Nephron progenitor cell (in vitro differentiated cells): Measurements from ENCODE around the gene TK2.

Experiments used
- DNase-seq: peaks from one replicate; pipeline ENCODE4 v3.0.0; 2021
- H3K27ac Mint-ChIP-seq: 2 replicates; pipeline ENCODE4 v1.8.0; 2021; ENCODE audit warnings: mild to moderate bottlenecking, moderate library complexity, mixed read lengths
- H3K27me3 Mint-ChIP-seq: 2 replicates; pipeline ENCODE4 v1.8.0; 2021; ENCODE audit warnings: mild to moderate bottlenecking, low read depth, mixed read lengths; ENCODE audit not compliant: poor library complexity
- H3K36me3 Mint-ChIP-seq: 2 replicates; pipeline ENCODE4 v1.8.0; 2021; ENCODE audit warnings: low read depth, mixed read lengths
- H3K4me1 Mint-ChIP-seq: 2 replicates; pipeline ENCODE4 v1.8.0; 2021; ENCODE audit warnings: mixed read lengths
- H3K4me3 Mint-ChIP-seq: 2 replicates; pipeline ENCODE4 v1.8.0; 2021; ENCODE audit warnings: mild to moderate bottlenecking, moderate library complexity, mixed read lengths
- H3K9me3 Mint-ChIP-seq: 2 replicates; pipeline ENCODE4 v1.8.0; 2021; ENCODE audit warnings: mild to moderate bottlenecking, moderate library complexity, mixed read lengths
- TF ChIP-seq, protein P1 (sequence below): fragments of 200-600 bp; sonication (generic); IDR thresholded peaks from 2 replicates; pipeline ENCODE4 v1.5.0; 2021; ENCODE audit warnings: antibody characterized with exemption

Gene TK2

DNA sequence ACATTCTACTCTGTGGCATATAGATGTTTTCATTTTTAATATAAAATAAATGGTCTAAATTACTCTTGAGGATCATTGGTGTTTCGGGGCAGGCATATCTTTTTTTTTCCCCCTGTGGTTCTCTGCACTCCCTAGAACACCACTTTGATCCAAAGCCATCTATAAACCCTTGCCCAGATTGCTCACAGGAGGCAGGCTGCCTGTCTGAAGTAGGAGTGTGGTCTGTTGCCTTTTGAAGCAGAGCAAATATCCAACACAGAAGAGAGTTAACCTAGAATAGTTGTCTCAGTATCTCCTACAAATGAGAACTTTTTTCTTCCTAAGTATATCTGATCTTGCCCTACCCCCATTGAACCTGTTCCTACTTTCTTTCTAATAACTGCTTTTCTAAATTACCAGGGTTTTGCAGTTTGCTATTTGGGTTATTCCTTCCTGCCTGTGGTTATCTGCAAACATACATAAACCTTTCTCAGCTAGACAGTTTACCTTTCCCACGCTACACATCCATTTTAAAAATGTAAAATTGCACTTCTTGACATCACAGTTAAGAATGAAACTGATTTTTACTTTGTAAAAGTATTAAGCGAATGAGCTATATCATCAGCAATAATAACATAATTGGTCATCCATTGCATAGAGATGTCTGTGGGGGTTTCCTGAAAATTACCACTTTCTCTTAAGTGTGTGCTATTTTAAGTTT lies 11.6 kb upstream of the TK2 start:
- Mint-ChIP-seq H3K4me1 (peaks cover 10% of the 10 kb centered on the region), H3K27me3 (no peaks in the 10 kb centered on the region), H3K4me3 (no peak overlapping the region), H3K27ac (no peak overlapping the region), H3K36me3 (peaks cover 37% of the 10 kb centered on the region), H3K9me3 (no peaks in the 10 kb centered on the region)
- no peak for DNase-seq
- TF ChIP-seq, protein P1, sequence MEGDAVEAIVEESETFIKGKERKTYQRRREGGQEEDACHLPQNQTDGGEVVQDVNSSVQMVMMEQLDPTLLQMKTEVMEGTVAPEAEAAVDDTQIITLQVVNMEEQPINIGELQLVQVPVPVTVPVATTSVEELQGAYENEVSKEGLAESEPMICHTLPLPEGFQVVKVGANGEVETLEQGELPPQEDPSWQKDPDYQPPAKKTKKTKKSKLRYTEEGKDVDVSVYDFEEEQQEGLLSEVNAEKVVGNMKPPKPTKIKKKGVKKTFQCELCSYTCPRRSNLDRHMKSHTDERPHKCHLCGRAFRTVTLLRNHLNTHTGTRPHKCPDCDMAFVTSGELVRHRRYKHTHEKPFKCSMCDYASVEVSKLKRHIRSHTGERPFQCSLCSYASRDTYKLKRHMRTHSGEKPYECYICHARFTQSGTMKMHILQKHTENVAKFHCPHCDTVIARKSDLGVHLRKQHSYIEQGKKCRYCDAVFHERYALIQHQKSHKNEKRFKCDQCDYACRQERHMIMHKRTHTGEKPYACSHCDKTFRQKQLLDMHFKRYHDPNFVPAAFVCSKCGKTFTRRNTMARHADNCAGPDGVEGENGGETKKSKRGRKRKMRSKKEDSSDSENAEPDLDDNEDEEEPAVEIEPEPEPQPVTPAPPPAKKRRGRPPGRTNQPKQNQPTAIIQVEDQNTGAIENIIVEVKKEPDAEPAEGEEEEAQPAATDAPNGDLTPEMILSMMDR: no peak

DNA sequence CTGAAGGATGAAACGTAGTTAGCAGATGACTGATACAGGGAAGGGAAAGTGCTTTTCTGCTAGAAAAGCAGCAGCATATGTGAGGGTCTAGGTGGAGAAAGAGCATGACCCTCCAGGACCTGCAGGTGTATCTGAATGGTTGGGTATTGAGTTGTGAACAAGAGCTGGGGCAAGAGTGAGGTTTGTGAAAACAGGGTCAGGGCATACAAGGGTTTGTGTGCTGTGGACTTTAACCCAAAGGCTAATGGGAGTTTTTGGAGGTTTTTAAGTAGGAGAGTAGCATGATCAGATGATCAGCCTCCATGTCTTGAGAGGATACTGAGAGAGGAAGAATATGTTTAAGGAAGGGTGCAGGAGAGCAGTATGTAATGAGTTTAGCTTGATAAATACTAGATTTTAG lies 10.2 kb upstream of the TK2 start:
- H3K4me1 Mint-ChIP-seq: peaks cover 10% of the 10 kb centered on the region

DNA sequence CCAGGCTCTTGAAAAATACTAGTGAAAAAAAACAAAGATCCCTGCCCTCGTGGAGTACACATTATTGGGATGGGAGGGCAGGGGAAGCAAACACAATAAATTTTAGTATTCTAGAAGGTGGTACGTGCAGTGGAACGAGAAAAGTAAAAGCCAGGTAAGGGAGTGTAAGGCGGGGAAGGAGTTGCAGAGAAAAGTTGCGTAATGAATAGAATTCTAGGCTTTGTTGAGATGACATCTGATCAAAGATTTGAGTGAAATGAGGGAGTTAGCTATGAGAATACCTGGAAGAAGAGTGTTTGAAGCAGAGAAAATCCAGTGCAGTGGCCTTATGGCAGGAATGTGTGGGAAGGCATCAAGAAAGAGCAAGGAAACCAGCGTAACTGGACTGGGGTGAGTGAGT lies 4.6 kb upstream of the TK2 start:
- H3K4me1 Mint-ChIP-seq: peaks cover 22% of the 10 kb centered on the region

More for the DNA sequence above, 10.2 kb upstream of the TK2 start:
- no peak for DNase-seq
- Mint-ChIP-seq H3K27me3 (peaks cover 3% of the 10 kb centered on the region), H3K36me3 (peaks cover 31% of the 10 kb centered on the region), H3K9me3 (no peaks in the 10 kb centered on the region), H3K4me3 (no peak overlapping the region), H3K27ac (peak overlapping the region; percentile 1)
- TF ChIP-seq, protein P1: no peak

DNA sequence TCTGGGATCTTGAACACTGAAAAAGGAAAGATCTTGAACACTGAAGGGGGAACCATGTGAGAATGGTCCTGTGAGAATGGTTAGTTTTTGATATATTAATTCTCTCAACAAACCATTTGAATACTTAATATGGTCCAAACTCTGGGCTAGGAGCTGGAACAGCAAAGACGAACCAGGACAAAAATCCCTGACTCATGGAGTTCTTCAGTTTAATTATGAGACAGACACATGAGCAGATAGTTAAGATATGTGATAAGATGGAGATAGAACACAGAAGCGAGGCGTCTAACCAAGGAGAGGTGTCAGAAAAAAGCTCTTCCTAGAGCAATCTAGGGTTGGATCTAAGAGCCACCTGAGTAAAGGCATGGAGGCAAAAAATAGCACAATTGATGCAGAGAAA lies 4.1 kb upstream of the TK2 start:
- peaks cover 26% of the 10 kb centered on the region for H3K4me1 Mint-ChIP-seq
- peaks cover 7% of the 10 kb centered on the region for H3K27me3 Mint-ChIP-seq
- no peak overlapping the region for H3K27ac Mint-ChIP-seq
- TF ChIP-seq, protein P1: no peak
- DNase-seq: no peak
- peaks cover 17% of the 10 kb centered on the region for H3K9me3 Mint-ChIP-seq
- H3K4me3 Mint-ChIP-seq: no peak overlapping the region
- peaks cover 37% of the 10 kb centered on the region for H3K36me3 Mint-ChIP-seq

More for the DNA sequence above, 4.6 kb upstream of the TK2 start:
- TF ChIP-seq, protein P1: no peak
- Mint-ChIP-seq H3K27me3 (peaks cover 7% of the 10 kb centered on the region), H3K9me3 (peaks cover 17% of the 10 kb centered on the region), H3K36me3 (peaks cover 37% of the 10 kb centered on the region), H3K4me3 (no peak overlapping the region), H3K27ac (no peak overlapping the region)
- DNase-seq: no peak

DNA sequence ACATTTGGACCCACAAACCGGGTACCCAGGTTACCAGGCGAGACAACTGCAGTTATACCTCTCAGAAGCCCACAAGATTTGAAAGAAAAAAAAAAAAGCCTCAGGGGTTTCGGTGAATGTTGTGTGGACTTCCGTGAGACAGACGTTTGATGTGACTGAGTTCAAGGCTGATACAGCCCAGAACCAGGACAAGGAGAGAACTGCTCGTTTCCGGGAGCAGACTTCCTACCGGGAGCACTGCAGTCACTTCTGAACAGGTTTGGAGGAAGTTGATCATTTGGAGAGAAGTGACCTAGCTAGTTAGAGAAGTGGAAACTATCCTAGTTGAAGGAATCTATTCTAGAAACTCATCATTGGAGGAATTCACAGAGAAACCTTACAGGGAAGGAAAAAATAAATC lies 3.3 kb upstream of the TK2 start:
- Mint-ChIP-seq H3K4me1 (peaks cover 34% of the 10 kb centered on the region), H3K27me3 (peaks cover 9% of the 10 kb centered on the region), H3K36me3 (peaks cover 40% of the 10 kb centered on the region), H3K9me3 (peaks cover 17% of the 10 kb centered on the region), H3K27ac (no peak overlapping the region), H3K4me3 (peak overlapping the region; percentile 36)
- TF ChIP-seq, protein P1: no peak
- DNase-seq: no peak
